GM19240 (cell line): ENCODE measurements around the gene PFAS.

Source experiments
- DNase-seq: peaks from one replicate; pipeline ENCODE4 v3.0.0; 2011; ENCODE audit warnings: low spot score; ENCODE audit not compliant: insufficient read length

The PFAS gene

DNA sequence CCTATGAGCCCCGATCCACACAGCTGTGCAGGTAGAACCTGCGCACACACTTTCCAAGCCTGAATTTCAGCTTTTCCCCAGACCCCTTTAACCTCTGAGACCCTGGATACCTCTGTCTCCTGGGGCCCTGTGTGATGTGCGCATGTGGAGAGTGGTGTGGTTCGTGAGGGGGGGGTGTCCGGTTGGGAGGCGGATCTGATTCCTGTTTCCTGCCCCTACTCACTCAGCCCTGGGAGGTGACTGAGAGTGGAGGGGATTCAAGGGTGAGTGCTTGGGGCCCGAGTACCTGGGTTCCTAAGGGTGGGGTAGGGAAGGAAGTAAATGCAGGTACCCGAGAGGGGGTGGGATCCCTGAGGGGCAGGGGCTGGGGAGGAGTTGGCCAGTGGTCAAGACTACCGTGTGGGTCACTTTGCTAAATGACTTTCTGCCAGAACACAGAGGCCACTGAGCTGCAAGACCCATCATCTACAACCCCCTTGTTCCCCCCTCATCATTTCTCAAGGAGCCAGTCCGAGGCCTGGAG lies 61.6 kb downstream of the PFAS start:
- DNase-seq = no peak

DNA sequence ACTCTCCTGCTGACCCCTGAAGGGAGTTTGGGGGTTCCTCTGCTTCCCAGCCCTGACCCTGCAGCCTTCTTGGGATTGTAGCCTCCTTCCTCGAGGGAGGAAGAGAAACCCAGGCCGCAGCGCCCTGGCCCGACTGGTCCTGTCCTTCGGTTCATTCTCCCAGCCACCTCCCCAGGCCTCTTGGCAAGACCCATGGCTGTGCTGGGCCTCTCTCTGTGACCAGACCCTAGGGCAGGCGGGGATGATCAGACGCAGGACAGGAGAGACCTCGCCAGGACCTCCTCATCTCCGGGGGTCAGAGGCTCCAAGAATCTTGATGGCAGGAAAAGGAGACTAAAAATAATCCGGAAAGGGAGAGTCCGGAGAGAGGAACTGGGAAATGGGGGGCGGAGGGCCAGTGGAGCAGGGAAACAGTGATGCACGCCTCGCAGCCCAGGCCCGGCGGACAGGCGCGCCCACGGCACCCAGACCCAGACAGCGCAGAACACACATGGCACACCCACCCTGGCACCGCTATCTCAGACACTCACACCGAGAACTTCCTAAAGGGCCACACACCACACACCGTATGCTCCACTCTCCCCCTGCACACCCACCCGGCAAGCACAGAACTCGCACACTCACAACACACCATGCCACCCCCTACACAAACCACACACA lies 62.2 kb downstream of the PFAS start:
- DNase-seq = no peak

DNA sequence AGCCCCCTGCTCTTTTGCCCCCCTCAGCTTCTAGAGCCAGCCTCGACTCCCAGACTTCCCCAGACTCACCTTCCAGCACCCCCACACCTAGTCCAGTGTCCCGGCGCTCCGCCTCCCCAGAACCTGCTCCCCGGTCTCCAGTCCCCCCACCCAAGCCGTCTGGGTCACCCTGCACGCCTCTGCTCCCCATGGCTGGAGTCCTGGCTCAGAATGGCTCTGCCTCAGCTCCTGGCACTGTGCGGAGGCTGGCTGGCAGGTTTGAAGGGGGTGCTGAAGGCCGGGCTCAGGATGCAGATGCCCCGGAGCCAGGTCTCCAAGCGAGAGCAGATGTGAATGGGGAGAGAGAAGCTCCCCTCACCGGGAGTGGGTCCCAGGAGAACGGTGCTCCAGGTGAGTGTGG lies 63.2 kb downstream of the PFAS start:
- DNase-seq = no peak

DNA sequence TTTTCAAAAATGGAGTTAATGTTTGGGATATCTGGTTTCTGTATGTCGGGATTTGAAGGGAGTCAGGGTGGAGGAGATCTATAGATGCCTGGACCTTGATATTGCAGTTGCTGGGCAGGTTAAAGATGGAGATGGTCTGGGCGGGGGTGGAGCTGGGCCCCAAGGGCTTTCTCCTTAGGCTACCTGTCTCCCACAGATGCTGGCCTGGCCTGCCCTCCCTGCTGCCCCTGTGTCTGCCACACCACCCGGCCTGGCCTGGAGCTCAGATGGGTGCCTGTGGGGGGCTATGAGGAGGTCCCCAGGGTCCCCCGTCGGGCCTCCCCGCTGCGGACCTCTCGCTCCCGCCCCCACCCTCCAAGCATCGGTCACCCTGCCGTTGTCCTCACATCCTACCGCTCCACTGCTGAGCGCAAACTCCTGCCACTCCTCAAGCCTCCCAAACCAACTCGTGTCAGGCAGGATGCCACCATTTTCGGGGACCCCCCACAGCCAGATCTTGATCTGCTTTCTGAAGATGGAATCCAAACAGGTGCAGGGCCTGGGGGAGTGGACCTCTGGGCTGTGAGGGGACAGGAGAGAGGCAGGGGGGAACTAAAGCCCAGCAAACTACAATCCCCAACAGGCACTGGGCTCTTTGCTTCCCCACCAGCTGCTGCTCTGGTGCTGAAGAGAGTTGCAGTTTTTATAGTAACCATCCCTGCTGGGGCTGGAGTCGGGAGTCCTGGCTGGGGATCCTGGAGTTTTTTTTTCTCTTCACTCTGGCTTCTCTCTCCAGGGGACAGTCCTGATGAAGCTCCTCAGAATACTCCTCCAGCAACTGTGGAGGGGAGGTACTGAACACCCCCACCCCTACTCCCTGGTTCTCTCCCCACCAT lies 63.9 kb downstream of the PFAS start:
- no peak for DNase-seq

DNA sequence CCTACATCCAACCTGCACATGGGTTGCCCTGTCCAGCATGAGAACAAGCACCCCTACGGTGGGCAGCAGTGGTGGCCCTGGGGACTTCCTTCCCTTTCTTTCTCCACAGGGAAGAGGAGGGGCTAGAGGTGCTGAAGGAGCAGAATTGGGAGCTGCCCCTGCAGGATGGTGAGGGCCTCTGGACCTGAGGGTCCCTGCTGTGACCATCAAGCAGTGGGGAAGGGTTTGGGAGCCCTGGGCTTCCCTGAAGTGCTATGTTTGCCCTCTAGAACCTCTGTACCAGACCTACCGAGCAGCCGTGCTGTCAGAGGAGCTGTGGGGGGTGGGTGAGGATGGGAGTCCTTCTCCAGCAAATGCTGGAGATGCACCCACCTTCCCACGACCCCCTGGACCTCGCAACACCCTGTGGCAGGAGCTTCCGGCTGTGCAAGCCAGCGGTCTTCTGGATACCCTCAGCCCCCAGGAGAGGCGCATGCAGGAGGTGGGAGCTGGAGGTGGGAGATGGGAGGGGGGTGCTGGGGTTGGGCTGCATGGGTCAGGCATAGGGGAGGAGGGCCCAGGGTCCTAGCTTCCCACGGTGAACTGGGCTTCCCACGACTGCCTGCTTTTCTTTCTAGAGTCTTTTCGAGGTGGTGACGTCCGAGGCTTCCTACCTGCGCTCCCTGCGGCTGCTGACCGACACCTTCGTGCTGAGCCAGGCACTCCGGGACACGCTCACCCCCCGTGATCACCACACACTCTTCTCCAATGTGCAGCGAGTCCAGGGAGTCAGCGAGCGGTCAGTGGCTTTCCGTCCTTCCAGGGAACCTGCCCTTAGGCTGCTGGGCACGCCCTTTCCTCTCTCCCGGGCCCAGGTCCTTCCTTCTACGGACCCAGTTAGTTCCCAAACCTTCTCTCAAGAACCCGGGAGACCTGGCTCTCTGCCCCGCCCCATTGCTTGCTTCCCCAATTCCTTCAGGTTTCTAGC lies 66.0 kb downstream of the PFAS start:
- no peak for DNase-seq

DNA sequence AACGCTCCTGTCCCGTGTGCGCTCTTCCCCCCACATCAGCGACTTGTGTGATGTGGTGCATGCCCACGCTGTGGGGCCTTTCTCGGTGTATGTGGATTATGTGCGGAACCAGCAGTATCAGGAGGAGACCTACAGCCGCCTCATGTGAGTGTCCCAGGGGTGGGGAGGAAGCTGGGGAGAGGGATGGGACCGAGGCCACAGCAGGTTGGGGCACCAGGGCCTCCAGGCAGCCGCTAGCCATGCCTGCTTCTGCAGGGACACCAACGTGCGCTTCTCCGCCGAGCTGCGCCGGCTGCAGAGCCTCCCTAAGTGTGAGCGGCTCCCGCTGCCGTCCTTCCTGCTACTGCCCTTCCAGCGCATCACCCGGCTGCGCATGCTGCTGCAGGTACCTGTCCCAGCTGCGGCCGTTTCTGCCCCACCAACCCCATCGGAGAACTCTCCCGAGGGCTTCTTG lies 66.7 kb downstream of the PFAS start:
- no peak for DNase-seq

DNA sequence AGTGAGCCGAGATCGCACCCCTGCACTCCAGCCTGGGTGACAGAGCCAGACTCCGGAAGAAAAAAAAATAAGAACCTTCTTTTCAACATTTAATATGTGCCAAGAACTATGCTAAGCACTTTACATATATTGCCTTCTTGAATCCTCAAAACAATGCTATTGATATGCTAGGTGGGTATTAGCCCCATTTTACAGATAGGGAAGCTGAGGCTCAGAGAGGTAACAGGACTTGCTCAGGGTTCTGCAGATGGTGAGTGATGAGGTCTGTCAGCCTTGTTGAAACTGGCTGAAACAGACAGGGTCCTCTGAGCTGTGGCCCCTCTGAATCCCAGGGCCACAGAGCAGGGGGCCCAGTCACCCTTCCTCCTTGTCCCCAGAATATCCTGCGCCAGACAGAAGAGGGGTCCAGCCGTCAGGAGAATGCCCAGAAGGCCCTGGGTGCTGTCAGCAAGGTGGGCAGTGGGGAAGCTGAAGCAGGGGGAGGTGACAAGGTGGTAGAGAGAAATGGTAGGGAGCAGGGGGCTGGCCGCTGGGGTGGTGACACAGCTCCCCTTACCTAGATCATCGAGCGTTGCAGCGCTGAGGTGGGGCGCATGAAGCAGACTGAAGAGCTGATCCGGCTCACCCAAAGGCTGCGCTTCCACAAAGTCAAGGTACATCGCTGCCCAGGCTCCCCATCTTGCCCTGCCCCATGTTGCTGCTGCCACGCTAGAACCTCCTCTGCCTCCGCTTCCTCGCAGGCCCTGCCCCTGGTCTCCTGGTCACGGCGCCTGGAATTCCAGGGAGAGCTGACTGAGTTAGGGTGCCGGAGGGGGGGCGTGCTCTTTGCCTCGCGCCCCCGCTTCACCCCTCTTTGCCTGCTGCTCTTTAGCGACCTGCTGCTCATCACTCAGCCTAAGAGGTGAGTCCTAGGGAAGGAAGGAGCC lies 69.2 kb downstream of the PFAS start:
- no peak for DNase-seq
